H9 (cell line): ENCODE results near the gene BCAS3. TPM values are rescaled to one million over a fixed set of nuclear protein-coding genes. Genes with fewer than 3 reads are reported as not detected.

Experiments used
- DNase-seq: peaks from one replicate; pipeline ENCODE4 v3.0.0-alpha.2; 2017
- H2AFZ ChIP-seq: one replicate; pipeline ENCODE4 v1.6.1; 2013; ENCODE audit warnings: mild to moderate bottlenecking, low read length, control low read depth, moderate library complexity
- H2AK5ac ChIP-seq: 2 replicates; pipeline ENCODE4 v1.6.1; 2013; ENCODE audit warnings: low read length, control low read depth, mixed read lengths; ENCODE audit not compliant: insufficient read length
- H2BK120ac ChIP-seq: one replicate; pipeline ENCODE4 v1.6.1; 2013; ENCODE audit warnings: low read depth, mild to moderate bottlenecking, low read length, control low read depth, inconsistent platforms; ENCODE audit not compliant: poor library complexity, severe bottlenecking
- H2BK12ac ChIP-seq: 2 replicates; pipeline ENCODE4 v1.6.1; 2013; ENCODE audit warnings: low read length, control low read depth, mixed read lengths, low read depth; ENCODE audit not compliant: insufficient read length
- H2BK15ac ChIP-seq: 2 replicates; pipeline ENCODE4 v1.6.1; 2013; ENCODE audit warnings: low read depth, low read length, control low read depth
- H2BK20ac ChIP-seq: one replicate; pipeline ENCODE4 v1.6.1; 2013; ENCODE audit warnings: low read depth, mild to moderate bottlenecking, low read length, control low read depth, inconsistent platforms; ENCODE audit not compliant: poor library complexity, severe bottlenecking
- H2BK5ac ChIP-seq: 2 replicates; pipeline ENCODE4 v1.6.1; 2013; ENCODE audit warnings: low read length, control low read depth, mixed read lengths; ENCODE audit not compliant: insufficient read length
- H3K14ac ChIP-seq: 2 replicates; pipeline ENCODE4 v1.6.1; 2013; ENCODE audit warnings: low read length, control low read depth; ENCODE audit not compliant: insufficient read depth
- H3K18ac ChIP-seq: 2 replicates; pipeline ENCODE4 v1.6.1; 2013; ENCODE audit warnings: low read depth, mild to moderate bottlenecking, mixed read lengths, low read length, control low read depth; ENCODE audit not compliant: insufficient read length
- H3K23ac ChIP-seq: 2 replicates; pipeline ENCODE4 v1.6.1; 2013; ENCODE audit warnings: low read length, control low read depth, mixed read lengths, low read depth; ENCODE audit not compliant: insufficient read length
- H3K23me2 ChIP-seq: 2 replicates; pipeline ENCODE4 v1.6.1; 2013; ENCODE audit warnings: low read depth, mild to moderate bottlenecking, mixed read lengths, low read length, control low read depth; ENCODE audit not compliant: insufficient read length, poor library complexity, severe bottlenecking
- H3K27ac ChIP-seq: 2 replicates; pipeline ENCODE4 v1.5.1; 2013; ENCODE audit warnings: low read length, control low read depth, mixed read lengths, low read depth; ENCODE audit not compliant: insufficient read length
- H3K27me3 ChIP-seq: 2 replicates; pipeline ENCODE4 v1.6.1; 2013; ENCODE audit warnings: low read length, control low read depth, inconsistent platforms; ENCODE audit not compliant: insufficient read depth
- H3K4ac ChIP-seq: 2 replicates; pipeline ENCODE4 v1.6.1; 2013; ENCODE audit warnings: low read depth, mild to moderate bottlenecking, control low read depth, inconsistent platforms, low read length, moderate library complexity
- H3K4me1 ChIP-seq: 2 replicates; pipeline ENCODE4 v1.6.1; 2013; ENCODE audit warnings: low read length, control low read depth, inconsistent platforms; ENCODE audit not compliant: insufficient read depth
- H3K4me2 ChIP-seq: 2 replicates; pipeline ENCODE4 v1.6.1; 2013; ENCODE audit warnings: low read length, control low read depth, mixed read lengths; ENCODE audit not compliant: insufficient read length, insufficient read depth
- H3K56ac ChIP-seq: 2 replicates; pipeline ENCODE4 v1.6.1; 2013; ENCODE audit warnings: low read depth, mild to moderate bottlenecking, mixed read lengths, low read length, control low read depth; ENCODE audit not compliant: insufficient read length
- H3K79me1 ChIP-seq: 2 replicates; pipeline ENCODE4 v1.6.1; 2013; ENCODE audit warnings: low read depth, mild to moderate bottlenecking, moderate library complexity, low read length, control low read depth, inconsistent platforms; ENCODE audit not compliant: insufficient read depth, poor library complexity, severe bottlenecking
- H3K79me2 ChIP-seq: 2 replicates; pipeline ENCODE4 v1.6.1; 2013; ENCODE audit warnings: low read length, control low read depth, inconsistent platforms; ENCODE audit not compliant: insufficient read depth
- H3K9ac ChIP-seq: 2 replicates; pipeline ENCODE4 v1.6.1; 2013; ENCODE audit warnings: low read length, control low read depth, mixed read lengths; ENCODE audit not compliant: insufficient read length; ENCODE audit errors: extremely low read depth
- H3K9me3 ChIP-seq: one replicate; pipeline ENCODE4 v1.6.1; 2013; ENCODE audit warnings: low read depth, low read length, inconsistent platforms; ENCODE audit not compliant: control insufficient read depth
- H3T11ph ChIP-seq: one replicate; pipeline ENCODE4 v1.6.1; 2013; ENCODE audit warnings: mild to moderate bottlenecking, low read length, control low read depth, inconsistent platforms
- H4K20me1 ChIP-seq: one replicate; pipeline ENCODE4 v1.6.1; 2013; ENCODE audit not compliant: control insufficient read depth, insufficient read length, insufficient read depth
- H4K5ac ChIP-seq: 2 replicates; pipeline ENCODE4 v1.6.1; 2013; ENCODE audit warnings: low read depth, mild to moderate bottlenecking, mixed read lengths, low read length, control low read depth; ENCODE audit not compliant: insufficient read length
- H4K8ac ChIP-seq: replicated peaks from 2 replicates; pipeline ENCODE4 v1.6.1; 2013; ENCODE audit warnings: low read length, control low read depth, mixed read lengths, low read depth; ENCODE audit not compliant: insufficient read length
- H4K91ac ChIP-seq: 2 replicates; pipeline ENCODE4 v1.6.1; 2013; ENCODE audit warnings: low read depth, mild to moderate bottlenecking, moderate library complexity, mixed read lengths, low read length, control low read depth; ENCODE audit not compliant: insufficient read length
- H3K27ac Mint-ChIP-seq, 3 experiments: 2 replicates in 2 of 3; 3 replicates in 1 of 3; pipeline ENCODE4 v1.8.0; 2020 to 2021; ENCODE audit warnings: mixed read lengths in 3 of 3, mild to moderate bottlenecking in 1 of 3, moderate library complexity in 1 of 3
- H3K27me3 Mint-ChIP-seq: 2 replicates; pipeline ENCODE4 v1.8.0; 2021; ENCODE audit warnings: low read depth, mild to moderate bottlenecking, moderate library complexity, mixed read lengths
- H3K36me3 Mint-ChIP-seq, 3 experiments: 2 replicates in 2 of 3; 3 replicates in 1 of 3; pipeline ENCODE4 v1.8.0; 2020 to 2021; ENCODE audit warnings: low read depth in 3 of 3, mixed read lengths in 3 of 3; ENCODE audit not compliant: insufficient read depth in 1 of 3
- H3K4me1 Mint-ChIP-seq, 2 experiments: 2 replicates each; pipeline ENCODE4 v1.8.0; 2020; ENCODE audit warnings: mixed read lengths in 2 of 2
- H3K4me3 Mint-ChIP-seq, 2 experiments: 2 replicates in 1 of 2; 3 replicates in 1 of 2; pipeline ENCODE4 v1.8.0; 2020 to 2021; ENCODE audit warnings: mild to moderate bottlenecking in 2 of 2, mixed read lengths in 2 of 2, moderate library complexity in 1 of 2
- H3K9me3 Mint-ChIP-seq, 2 experiments: 2 replicates in 1 of 2; 3 replicates in 1 of 2; pipeline ENCODE4 v1.8.0; 2020; ENCODE audit warnings: mild to moderate bottlenecking in 2 of 2, mixed read lengths in 2 of 2, moderate library complexity in 1 of 2
- CTCF ChIP-seq: fragments of 200-600 bp; sonication (generic); conservative IDR thresholded peaks from 3 replicates; pipeline ENCODE4 v1.8.0; 2021; ENCODE audit warnings: antibody characterized with exemption, mild to moderate bottlenecking
- WGBS: extraction: QIAGEN DNeasy Blood & Tissue Kit; methylation state at CpG from one replicate; pipeline ENCODE4 v1.1.7; 2013; ENCODE audit warnings: missing lambda C conversion rate, low lambda C conversion rate, mixed read lengths; ENCODE audit not compliant: insufficient read length; ENCODE audit errors: extremely low coverage; 5-methylcytosine and 5-hydroxymethylcytosine counted together
- total RNA-seq: library from RNA; stranded (reverse); gene quantifications from 2 replicates; pipeline ENCODE4 v1.2.1, GENCODE V29; 2021

Gene BCAS3
- total RNA-seq, 1 experiment from 2014 or later, result 22.4 TPM

- Mint-ChIP-seq H3K4me3 (no peak overlapping the region), H3K27me3 (no peaks in the 10 kb centered on the region), H3K36me3 (no peaks in the 10 kb centered on the region), H3K27ac (no peak overlapping the region), H3K4me1 (no peaks in the 10 kb centered on the region), H3K9me3 (no peaks in the 10 kb centered on the region)
- Histone ChIP-seq H2BK120ac (no peak overlapping the region), H3K79me1 (no peaks in the 10 kb centered on the region), H3K56ac (no peak overlapping the region), H4K8ac (no peak overlapping the region), H2BK20ac (no peak overlapping the region), H3K9me3 (no peaks in the 10 kb centered on the region), H3K27me3 (no peaks in the 10 kb centered on the region), H2BK5ac (no peak overlapping the region), H3K79me2 (no peaks in the 10 kb centered on the region), H3K18ac (no peak overlapping the region), H3K14ac (no peak overlapping the region), H4K91ac (no peak overlapping the region), H4K5ac (no peak overlapping the region), H2AFZ (no peak overlapping the region), H2AK5ac (no peak overlapping the region), H3K4me1 (no peaks in the 10 kb centered on the region), H3K23me2 (no peaks in the 10 kb centered on the region), H3K4ac (no peak overlapping the region), H2BK12ac (no peak overlapping the region), H3K4me2 (no peak overlapping the region), H3K27ac (no peak overlapping the region), H4K20me1 (no peaks in the 10 kb centered on the region), H3K9ac (no peak overlapping the region), H2BK15ac (no peak overlapping the region), H3T11ph (no peak overlapping the region), H3K23ac (no peak overlapping the region)
- no peak for DNase-seq
- no peak for TF ChIP-seq CTCF
- no CpG with 5 or more reads among the region's 3 CpGs for WGBS
These were observed 315.8 kb downstream of the BCAS3 start for GRCh38 chr17:60993497-60993896.
